Effector memory CD4-positive, alpha-beta T cell (primary cell): ENCODE measurements around the gene TSC22D3.

Experiments used
- DNase-seq, 3 donors: peaks; one replicate each; pipeline ENCODE4 v3.0.0-alpha.2; 2020
- H3K27ac ChIP-seq: 2 replicates; pipeline ENCODE4 v1.7.0; 2013; ENCODE audit warnings: mild to moderate bottlenecking, low read length, moderate library complexity; ENCODE audit not compliant: insufficient read depth, poor library complexity, severe bottlenecking
- H3K27me3 ChIP-seq: replicated peaks from 2 replicates; pipeline ENCODE4 v1.7.0; 2013; ENCODE audit warnings: mild to moderate bottlenecking, low read length; ENCODE audit not compliant: insufficient read depth, control insufficient read depth, poor library complexity, severe bottlenecking
- H3K36me3 ChIP-seq: 2 replicates; pipeline ENCODE4 v1.7.0; 2013; ENCODE audit warnings: mild to moderate bottlenecking, low read length, moderate library complexity; ENCODE audit not compliant: control insufficient read depth, insufficient read depth
- H3K4me1 ChIP-seq: 2 replicates; pipeline ENCODE4 v1.7.0; 2013; ENCODE audit warnings: low read length, mild to moderate bottlenecking; ENCODE audit not compliant: control insufficient read depth, insufficient read depth, poor library complexity, severe bottlenecking
- H3K4me3 ChIP-seq: 2 replicates; pipeline ENCODE4 v1.7.0; 2013; ENCODE audit warnings: low read length, low read depth, mild to moderate bottlenecking; ENCODE audit not compliant: insufficient read depth, poor library complexity, severe bottlenecking
- H3K9me3 ChIP-seq: 2 replicates; pipeline ENCODE4 v1.7.0; 2013; ENCODE audit warnings: mild to moderate bottlenecking, low read length, moderate library complexity; ENCODE audit not compliant: control insufficient read depth

TSC22D3 gene

GRCh38 chrX:107712231-107713202 is 63.1 kb downstream of the TSC22D3 start:
- Histone ChIP-seq H3K9me3 (no peaks in the 10 kb centered on the region), H3K27ac (peak overlapping the region; percentile 92), H3K27me3 (no peaks in the 10 kb centered on the region), H3K4me1 (peaks cover 39% of the 10 kb centered on the region), H3K36me3 (peaks cover 32% of the 10 kb centered on the region), H3K4me3 (no peak overlapping the region)
- DNase-seq, result peak in 2 of 3 donors; percentile 43 to 57

- Histone ChIP-seq H3K4me3 (peak overlapping the region; percentile 3), H3K4me1 (peaks cover 33% of the 10 kb centered on the region), H3K27me3 (no peaks in the 10 kb centered on the region), H3K9me3 (no peaks in the 10 kb centered on the region), H3K36me3 (peaks cover 31% of the 10 kb centered on the region), H3K27ac (peak overlapping the region; percentile 92)
- no peak for DNase-seq
Measured at GRCh38 chrX:107711521-107712181, 63.9 kb downstream of the TSC22D3 start.

- Histone ChIP-seq H3K9me3 (no peaks in the 10 kb centered on the region), H3K27ac (peak overlapping the region; percentile 92), H3K36me3 (peaks cover 24% of the 10 kb centered on the region), H3K4me1 (peaks cover 31% of the 10 kb centered on the region), H3K27me3 (no peaks in the 10 kb centered on the region), H3K4me3 (peak overlapping the region; percentile 3)
- DNase-seq, result peak; percentile 39 to 61 (median 55)
Measured at GRCh38 chrX:107710617-107711391, 64.8 kb downstream of the TSC22D3 start.

- Histone ChIP-seq H3K27ac (peak overlapping the region; percentile 92), H3K9me3 (no peaks in the 10 kb centered on the region), H3K4me1 (peaks cover 18% of the 10 kb centered on the region), H3K4me3 (no peak overlapping the region), H3K27me3 (no peaks in the 10 kb centered on the region), H3K36me3 (peaks cover 10% of the 10 kb centered on the region)
- no peak for DNase-seq
Measured at GRCh38 chrX:107709266-107709806, 66.3 kb downstream of the TSC22D3 start.

- no peaks in the 10 kb centered on the region for H3K9me3 ChIP-seq
- peaks cover 5% of the 10 kb centered on the region for H3K36me3 ChIP-seq
- DNase-seq, result no peak
- no peak overlapping the region for H3K4me3 ChIP-seq
- H3K4me1 ChIP-seq, result peaks cover 18% of the 10 kb centered on the region
- no peaks in the 10 kb centered on the region for H3K27me3 ChIP-seq
- H3K27ac ChIP-seq, result no peak overlapping the region
Measured at GRCh38 chrX:107708762-107709161, 66.8 kb downstream of the TSC22D3 start.

GRCh38 chrX:107707866-107708265 is 67.7 kb downstream of the TSC22D3 start:
- no peaks in the 10 kb centered on the region for H3K36me3 ChIP-seq
- peaks cover 18% of the 10 kb centered on the region for H3K4me1 ChIP-seq
- no peaks in the 10 kb centered on the region for H3K9me3 ChIP-seq
- H3K4me3 ChIP-seq, result no peak overlapping the region
- no peak for DNase-seq
- H3K27me3 ChIP-seq, result no peaks in the 10 kb centered on the region
- H3K27ac ChIP-seq, result no peak overlapping the region

- peaks cover 6% of the 10 kb centered on the region for H3K4me1 ChIP-seq
- no peaks in the 10 kb centered on the region for H3K27me3 ChIP-seq
- no peak overlapping the region for H3K4me3 ChIP-seq
- H3K9me3 ChIP-seq, result no peaks in the 10 kb centered on the region
- H3K27ac ChIP-seq, result no peak overlapping the region
- no peaks in the 10 kb centered on the region for H3K36me3 ChIP-seq
- DNase-seq, result no peak
Measured at GRCh38 chrX:107706309-107706708, 69.3 kb downstream of the TSC22D3 start.

GRCh38 chrX:107704587-107704986 is 71.0 kb downstream of the TSC22D3 start:
- Histone ChIP-seq H3K36me3 (no peaks in the 10 kb centered on the region), H3K4me1 (no peaks in the 10 kb centered on the region), H3K27ac (no peak overlapping the region), H3K27me3 (no peaks in the 10 kb centered on the region), H3K9me3 (no peaks in the 10 kb centered on the region), H3K4me3 (no peak overlapping the region)
- DNase-seq, result no peak

GRCh38 chrX:107704181-107704580 is 71.4 kb downstream of the TSC22D3 start:
- Histone ChIP-seq H3K36me3 (no peaks in the 10 kb centered on the region), H3K4me1 (no peaks in the 10 kb centered on the region), H3K4me3 (no peak overlapping the region), H3K27ac (no peak overlapping the region), H3K27me3 (no peaks in the 10 kb centered on the region), H3K9me3 (no peaks in the 10 kb centered on the region)
- no peak for DNase-seq
